Measurements from ENCODE around the gene SKAP2.
"Not testable (repeated sequence)": the region's sequence is repeated elsewhere in the genome, so short reads cannot be mapped to it uniquely, and the experiment has no call there.

SKAP2 gene

GRCh38 chr7:26857170-26857505, 7.3 kb downstream of the SKAP2 start:
- DNase-seq = no peak

- DNase-seq = no peak
Observed at GRCh38 chr7:26856176-26856985, 8.0 kb downstream of the SKAP2 start.

GRCh38 chr7:26854876-26855855, 9.2 kb downstream of the SKAP2 start:
- DNase-seq = no peak

- peak; percentile 56 for DNase-seq
Observed at GRCh38 chr7:26853788-26854393, 10.5 kb downstream of the SKAP2 start.

GRCh38 chr7:26850193-26850651, 14.2 kb downstream of the SKAP2 start:
- no peak for DNase-seq

- peak; percentile 17 for DNase-seq
Observed at GRCh38 chr7:26843705-26844104, 20.7 kb downstream of the SKAP2 start.

GRCh38 chr7:26842897-26843296, 21.5 kb downstream of the SKAP2 start:
- DNase-seq = no peak

GRCh38 chr7:26841003-26841739, 23.2 kb downstream of the SKAP2 start:
- DNase-seq = no peak

GRCh38 chr7:26836793-26837192, 27.6 kb downstream of the SKAP2 start:
- not testable (repeated sequence) for DNase-seq

- peak; percentile 96 for DNase-seq
Observed at GRCh38 chr7:26815426-26815825, 49.0 kb downstream of the SKAP2 start.

GRCh38 chr7:26813432-26813831, 51.0 kb downstream of the SKAP2 start:
- no peak for DNase-seq

- no peak for DNase-seq
Observed at GRCh38 chr7:26794541-26794940, 69.8 kb downstream of the SKAP2 start.

GRCh38 chr7:26792576-26792975, 71.8 kb downstream of the SKAP2 start:
- DNase-seq = no peak

GRCh38 chr7:26792006-26792405, 72.4 kb downstream of the SKAP2 start:
- DNase-seq = no peak

- no peak for DNase-seq
Observed at GRCh38 chr7:26789481-26790184, 74.8 kb downstream of the SKAP2 start.

GRCh38 chr7:26787701-26788100, 76.7 kb downstream of the SKAP2 start:
- DNase-seq = peak; percentile 23

- no peak for DNase-seq
Observed at GRCh38 chr7:26784118-26784517, 80.3 kb downstream of the SKAP2 start.

- no peak for DNase-seq
Observed at GRCh38 chr7:26782501-26782900, 81.9 kb downstream of the SKAP2 start.

- DNase-seq = no peak
Observed at GRCh38 chr7:26779978-26780595, 84.3 kb downstream of the SKAP2 start.

GRCh38 chr7:26777385-26777784, 87.0 kb downstream of the SKAP2 start:
- peak; percentile 20 for DNase-seq

- DNase-seq = no peak
Observed at GRCh38 chr7:26760501-26760900, 103.9 kb downstream of the SKAP2 start.
